ENCODE results near the gene POLR2L.

- TF ChIP-seq, protein P1, sequence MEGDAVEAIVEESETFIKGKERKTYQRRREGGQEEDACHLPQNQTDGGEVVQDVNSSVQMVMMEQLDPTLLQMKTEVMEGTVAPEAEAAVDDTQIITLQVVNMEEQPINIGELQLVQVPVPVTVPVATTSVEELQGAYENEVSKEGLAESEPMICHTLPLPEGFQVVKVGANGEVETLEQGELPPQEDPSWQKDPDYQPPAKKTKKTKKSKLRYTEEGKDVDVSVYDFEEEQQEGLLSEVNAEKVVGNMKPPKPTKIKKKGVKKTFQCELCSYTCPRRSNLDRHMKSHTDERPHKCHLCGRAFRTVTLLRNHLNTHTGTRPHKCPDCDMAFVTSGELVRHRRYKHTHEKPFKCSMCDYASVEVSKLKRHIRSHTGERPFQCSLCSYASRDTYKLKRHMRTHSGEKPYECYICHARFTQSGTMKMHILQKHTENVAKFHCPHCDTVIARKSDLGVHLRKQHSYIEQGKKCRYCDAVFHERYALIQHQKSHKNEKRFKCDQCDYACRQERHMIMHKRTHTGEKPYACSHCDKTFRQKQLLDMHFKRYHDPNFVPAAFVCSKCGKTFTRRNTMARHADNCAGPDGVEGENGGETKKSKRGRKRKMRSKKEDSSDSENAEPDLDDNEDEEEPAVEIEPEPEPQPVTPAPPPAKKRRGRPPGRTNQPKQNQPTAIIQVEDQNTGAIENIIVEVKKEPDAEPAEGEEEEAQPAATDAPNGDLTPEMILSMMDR (IDR thresholded peaks at IDR 0.05), result no peak
- TF ChIP-seq POLR2A (IDR thresholded peaks at IDR 0.05) (no peak), POLR2AphosphoS5 (IDR thresholded peaks at IDR 0.05; ENCODE audit: insufficient read depth in 1 of 2, low read depth in 1 of 2) (no peak)
Observed at GRCh38 chr11:872799-873198, 30.5 kb upstream of the POLR2L start.
